ENCODE measurements around the gene RGL4.
"Not testable (repeated sequence)": the region's sequence is repeated elsewhere in the genome, so short reads cannot be mapped to it uniquely, and the experiment has no call there.

The RGL4 gene

GRCh38 chr22:23698673-23699235 is 7.9 kb downstream of the RGL4 start:
- no peak for FAIRE-seq

- no peak for FAIRE-seq
These were observed 9.9 kb downstream of the RGL4 start for GRCh38 chr22:23700706-23701105.

GRCh38 chr22:23704062-23704461 is 13.2 kb downstream of the RGL4 start:
- FAIRE-seq: no peak

DNA sequence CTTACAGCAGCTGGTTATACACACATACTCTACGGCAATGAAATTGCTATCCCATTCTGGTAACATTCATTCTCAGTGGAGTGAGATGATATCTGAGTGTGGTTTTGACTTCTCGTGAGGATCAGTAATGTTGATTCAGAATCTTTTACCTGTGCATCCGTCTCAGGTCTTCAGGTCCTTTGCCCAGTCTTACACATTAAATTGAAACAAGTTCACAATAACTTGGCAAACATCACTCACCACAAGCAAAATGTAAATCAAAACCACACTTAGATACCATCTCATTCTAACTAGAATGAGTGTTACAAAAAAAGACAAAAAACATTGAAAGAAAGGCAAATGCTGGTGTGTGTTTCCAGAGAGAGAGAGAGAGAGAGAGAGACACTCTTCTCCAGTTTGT is 14.0 kb downstream of the RGL4 start:
- no peak for FAIRE-seq

GRCh38 chr22:23705358-23705757 is 14.5 kb downstream of the RGL4 start:
- FAIRE-seq: no peak

DNA sequence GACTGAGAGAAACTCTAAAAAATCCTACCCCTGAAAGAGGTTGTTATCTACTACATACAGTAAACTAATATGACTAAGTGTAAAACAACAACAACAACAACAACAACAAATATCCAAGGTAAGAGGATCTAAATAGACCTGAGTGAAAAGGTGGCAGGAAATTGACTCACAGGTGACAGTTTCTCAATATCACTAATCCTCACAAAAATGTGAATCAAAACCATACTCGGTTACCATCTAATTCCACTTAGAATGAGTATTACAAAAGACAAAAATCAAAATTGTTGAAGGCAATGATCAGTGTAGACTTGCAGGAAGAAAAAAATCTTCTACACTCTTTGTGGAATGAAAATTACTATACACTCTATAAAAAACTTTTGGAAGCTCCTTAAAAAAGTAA is 17.5 kb downstream of the RGL4 start:
- no peak for FAIRE-seq

DNA sequence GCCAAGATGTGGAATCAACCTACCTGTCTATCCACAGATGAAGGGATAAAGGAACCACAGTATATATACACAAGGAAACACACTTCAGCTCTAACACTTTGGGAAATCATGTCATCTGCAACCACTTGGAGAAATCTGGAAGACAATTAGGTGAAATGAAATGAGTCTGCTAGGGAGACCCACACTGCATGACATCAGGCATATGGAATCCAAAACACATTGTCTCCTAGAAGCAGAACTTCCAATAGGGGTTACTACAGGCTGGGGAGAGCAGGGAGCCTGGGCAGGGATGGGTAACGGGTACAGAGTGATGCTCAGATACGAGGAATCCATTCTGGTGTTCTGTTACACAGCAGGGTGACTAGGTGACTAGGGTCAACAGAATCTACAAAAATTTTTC is 18.3 kb downstream of the RGL4 start:
- FAIRE-seq: no peak

DNA sequence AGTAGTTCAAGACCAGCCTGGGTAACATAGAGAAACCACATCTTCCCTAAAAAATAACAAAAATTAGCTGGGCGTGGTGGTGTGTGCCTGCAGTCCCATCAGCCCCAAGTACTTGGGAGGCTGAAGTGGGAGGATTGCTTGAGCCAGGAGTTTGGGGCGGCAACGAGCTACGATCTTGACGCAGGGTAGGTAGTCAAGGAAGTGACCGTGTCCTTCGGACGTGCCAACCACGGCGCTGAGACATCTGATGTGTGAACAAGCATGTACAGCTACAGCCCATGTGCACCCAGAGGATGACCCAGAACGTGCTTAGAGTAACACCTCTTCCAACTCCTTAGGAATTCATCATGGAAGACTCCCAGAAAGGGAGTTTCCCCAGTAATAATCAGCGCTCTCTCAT is 21.4 kb downstream of the RGL4 start:
- FAIRE-seq: no peak

DNA sequence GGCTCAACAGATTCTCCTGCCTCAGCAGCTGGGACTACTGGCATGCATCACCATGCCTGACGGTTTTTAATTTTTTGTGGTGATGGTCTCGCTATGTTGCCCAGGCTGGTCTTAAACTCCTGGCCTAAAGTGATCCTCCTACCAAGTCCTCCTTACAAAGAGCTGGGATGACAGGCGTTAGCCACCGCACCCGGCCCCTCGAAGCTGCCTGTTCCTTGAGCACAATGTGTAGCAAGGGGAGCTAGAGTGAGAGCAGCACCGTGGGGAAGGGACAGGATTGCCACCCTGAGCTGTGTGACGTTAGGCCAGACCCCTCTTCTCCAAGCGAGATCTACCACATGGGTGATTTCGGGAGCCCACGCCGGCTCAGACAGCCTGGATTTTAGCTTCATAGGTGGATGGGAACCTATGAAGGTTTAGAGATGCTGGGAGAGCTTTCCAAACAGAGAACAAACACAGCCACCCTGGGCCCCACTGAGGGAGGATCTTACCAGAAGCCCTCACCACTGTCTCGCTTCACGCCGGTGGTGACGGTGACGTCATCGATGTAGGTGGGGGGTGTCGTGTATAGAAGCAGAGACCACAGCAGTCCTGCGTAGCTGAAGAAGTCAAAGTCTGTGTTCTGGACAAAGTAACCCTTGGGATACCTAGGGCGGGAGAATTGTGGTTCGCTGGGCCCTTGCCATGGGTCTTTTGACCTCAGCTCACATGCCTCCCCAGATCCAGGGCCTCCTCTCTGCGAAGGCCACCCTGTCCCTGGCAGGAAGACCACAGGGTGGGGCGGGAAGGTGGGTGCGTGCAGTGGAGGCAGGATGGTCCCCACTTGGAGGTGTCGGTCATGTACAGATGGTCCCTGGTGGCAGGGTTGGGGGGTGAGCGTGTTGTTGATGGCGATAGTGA is 23.1 kb downstream of the RGL4 start:
- FAIRE-seq: no peak

GRCh38 chr22:23714596-23715578 is 24.1 kb downstream of the RGL4 start:
- no peak for FAIRE-seq

GRCh38 chr22:23715806-23716375 is 25.1 kb downstream of the RGL4 start:
- FAIRE-seq: no peak

DNA sequence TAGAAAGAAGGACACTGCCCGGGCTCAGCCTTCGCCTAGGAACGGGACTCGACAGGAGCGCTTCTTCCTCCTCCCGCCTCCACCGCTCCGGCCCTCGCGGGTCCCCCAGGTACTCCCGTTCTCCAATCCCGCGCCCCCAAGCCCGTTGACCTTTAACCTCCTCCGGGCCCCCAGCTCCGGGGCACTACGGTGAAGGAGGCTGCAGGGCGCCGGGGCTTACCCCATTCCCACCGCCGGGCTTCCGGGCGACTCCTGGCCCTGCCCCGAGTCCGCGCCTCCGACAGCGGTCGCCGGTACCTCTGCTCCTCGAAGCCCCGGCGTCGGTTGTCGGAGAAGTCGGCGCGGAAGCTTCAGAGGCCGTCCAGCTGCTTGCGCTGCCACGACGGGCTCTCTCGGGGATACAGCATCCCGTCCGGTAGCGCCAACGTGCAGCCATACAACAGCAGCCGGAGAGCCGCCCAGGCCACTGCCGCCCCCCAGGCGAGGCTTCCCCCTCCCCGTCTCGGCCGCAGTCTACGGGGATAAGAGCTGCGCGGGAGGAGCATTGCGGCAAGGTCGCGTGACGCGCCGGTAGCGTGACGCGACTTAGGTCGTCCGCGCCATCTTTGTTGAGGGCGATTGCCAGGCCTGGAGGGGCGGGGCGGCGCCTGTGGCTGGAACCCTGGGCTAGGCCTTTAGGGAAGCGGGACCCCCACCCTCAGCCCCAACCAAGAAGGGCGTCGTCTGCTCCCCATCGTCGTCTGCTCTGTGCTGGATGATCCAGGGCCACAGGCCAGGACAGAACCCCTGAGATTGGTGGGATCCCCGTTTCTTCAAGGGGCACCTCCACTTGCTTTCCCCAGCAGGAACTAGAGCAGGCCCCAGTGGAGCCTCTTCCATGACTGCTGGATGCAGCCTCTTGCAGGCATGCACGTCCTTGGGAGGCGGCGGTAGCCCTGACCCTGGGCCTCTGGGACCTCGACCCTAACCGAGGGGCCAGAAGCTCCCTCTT is 26.3 kb downstream of the RGL4 start:
- FAIRE-seq: no peak

- FAIRE-seq: no peak
These were observed 27.8 kb downstream of the RGL4 start for GRCh38 chr22:23718371-23719165.

- FAIRE-seq: no peak
These were observed 30.0 kb downstream of the RGL4 start for GRCh38 chr22:23720855-23721254.

GRCh38 chr22:23722160-23722559 is 31.3 kb downstream of the RGL4 start:
- FAIRE-seq: no peak

- FAIRE-seq: no peak
These were observed 31.9 kb downstream of the RGL4 start for GRCh38 chr22:23722724-23723123.

- FAIRE-seq: not testable (repeated sequence)
These were observed 37.3 kb downstream of the RGL4 start for GRCh38 chr22:23728108-23728507.

DNA sequence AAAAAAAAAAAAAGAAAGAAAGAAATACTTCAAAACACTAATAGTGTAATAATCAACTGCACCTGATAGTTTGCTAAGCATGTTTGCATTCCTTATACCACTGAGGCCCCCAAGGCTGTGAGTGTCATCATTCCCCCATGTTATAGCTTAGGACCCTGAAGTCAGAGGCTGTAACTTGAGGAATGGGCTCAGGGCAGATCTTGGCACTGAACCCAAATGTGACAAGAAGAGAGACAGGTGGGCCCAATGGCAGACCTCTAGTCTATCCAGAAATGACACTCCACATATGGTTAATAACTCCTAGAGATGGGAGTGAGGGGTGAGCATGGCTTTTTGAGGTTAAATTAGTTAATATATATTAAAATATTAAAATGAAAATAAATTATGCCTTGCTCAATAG is 46.9 kb downstream of the RGL4 start:
- FAIRE-seq: no peak

- no peak for FAIRE-seq
These were observed 51.9 kb downstream of the RGL4 start for GRCh38 chr22:23742505-23743264.

GRCh38 chr22:23743303-23743705 is 52.5 kb downstream of the RGL4 start:
- no peak for FAIRE-seq
